CD4-positive, alpha-beta memory T cell (primary cell): ENCODE results near the gene RPS27. TPM values are rescaled to one million over a fixed set of nuclear protein-coding genes. Genes with fewer than 3 reads are reported as not detected.
A peak's percentile ranks its signal among the peaks of the same experiment; 100 is the strongest.
"Not testable (repeated sequence)": the region's sequence is repeated elsewhere in the genome, so short reads cannot be mapped to it uniquely, and the experiment has no call there.

Experiments used
- CTCF ChIA-PET: fragments of 350-600 bp; sonication (Branson Sonifier 250); formaldehyde crosslinking; loops from one replicate; lab custom pipeline; 2021; ENCODE audit warnings: inconsistent platforms; ENCODE audit not compliant: partially characterized antibody; lab: Charles Lee
- POLR2A ChIA-PET: fragments of 350-600 bp; sonication (Branson Sonifier 250); formaldehyde crosslinking; loops from one replicate; lab custom pipeline; 2021; ENCODE audit not compliant: partially characterized antibody; lab: Charles Lee
- DNase-seq, 5 donors: peaks; one replicate each; pipeline versions ENCODE4 v3.0.0 to v3.0.0-alpha.2; 2020 to 2022; ENCODE audit warnings: mixed read lengths in 1 of 5
- H3K27ac ChIP-seq: one replicate; pipeline ENCODE4 v1.7.0; 2013; ENCODE audit warnings: low read depth, low read length
- H3K27me3 ChIP-seq: 2 replicates; pipeline ENCODE4 v1.7.0; 2013; ENCODE audit warnings: mild to moderate bottlenecking, low read length, moderate library complexity; ENCODE audit not compliant: insufficient read depth
- H3K36me3 ChIP-seq: 2 replicates; pipeline ENCODE4 v1.7.0; 2013; ENCODE audit warnings: mild to moderate bottlenecking, low read length, moderate library complexity; ENCODE audit not compliant: insufficient read depth
- H3K4me1 ChIP-seq: 2 replicates; pipeline ENCODE4 v1.7.0; 2013; ENCODE audit warnings: mild to moderate bottlenecking, low read length, moderate library complexity; ENCODE audit not compliant: insufficient read depth
- H3K4me3 ChIP-seq, 2 donors: one replicate each; pipeline ENCODE4 v1.7.0; 2013; ENCODE audit warnings: low read length in 2 of 2, mild to moderate bottlenecking in 1 of 2
- H3K9me3 ChIP-seq, 2 donors: one replicate each; pipeline ENCODE4 v1.7.0; 2013; ENCODE audit warnings: low read length in 2 of 2, control low read depth in 1 of 2; ENCODE audit not compliant: control insufficient read depth in 1 of 2
- H3K27ac Mint-ChIP-seq, 7 donors: one replicate each; pipeline ENCODE4 v1.8.0; 2020 to 2021; ENCODE audit warnings: mixed read lengths in 7 of 7, mild to moderate bottlenecking in 6 of 7, inconsistent platforms in 3 of 7, moderate library complexity in 3 of 7
- H3K27me3 Mint-ChIP-seq, 2 donors: one replicate each; pipeline ENCODE4 v1.8.0; 2020 to 2021; ENCODE audit warnings: mixed read lengths in 2 of 2
- H3K36me3 Mint-ChIP-seq, 2 donors: one replicate each; pipeline ENCODE4 v1.8.0; 2020 to 2021; ENCODE audit warnings: mixed read lengths in 2 of 2, inconsistent platforms in 1 of 2, mild to moderate bottlenecking in 1 of 2
- H3K4me1 Mint-ChIP-seq, 4 donors: one replicate each; pipeline ENCODE4 v1.8.0; 2020 to 2021; ENCODE audit warnings: mixed read lengths in 4 of 4, mild to moderate bottlenecking in 1 of 4
- H3K4me3 Mint-ChIP-seq, 8 donors: one replicate each; pipeline ENCODE4 v1.8.0; 2020 to 2021; ENCODE audit warnings: mixed read lengths in 8 of 8, mild to moderate bottlenecking in 7 of 8, moderate library complexity in 6 of 8, inconsistent platforms in 3 of 8
- H3K9me3 Mint-ChIP-seq, 8 donors: one replicate each; pipeline ENCODE4 v1.8.0; 2020 to 2021; ENCODE audit warnings: mixed read lengths in 8 of 8, mild to moderate bottlenecking in 5 of 8, inconsistent platforms in 3 of 8, moderate library complexity in 1 of 8
- intact Hi-C: fragments of 100-400 bp; cut with micrococcal nuclease; formaldehyde crosslinking; loops from one replicate; pipeline ENCODE4 v1.15.1; 2023
- microRNA-seq: library from miRNA; unstranded; fragments of <30 nt; microRNA quantifications from one replicate; pipeline ENCODE4 v1.2.0, GENCODE V29; 2021; ENCODE audit warnings: borderline replicate concordance, borderline number of aligned reads, borderline microRNAs expressed, mixed read lengths
- polyA plus RNA-seq, 2 donors: library from polyadenylated mRNA; unstranded; fragments of 300-500 nt; fragmentation: Illumina TruSeq; gene quantifications; one replicate each; pipeline ENCODE4 v1.2.3, GENCODE V29; 2021
- total RNA-seq, 2 experiments: library from RNA; stranded (reverse); gene quantifications; one replicate each; pipeline ENCODE4 v1.2.3, GENCODE V29; 2021

The RPS27 gene
- total and polyA plus RNA-seq, 4 experiments from 2014 or later = 6,785 to 21,324 (median 12,054) TPM

DNA sequence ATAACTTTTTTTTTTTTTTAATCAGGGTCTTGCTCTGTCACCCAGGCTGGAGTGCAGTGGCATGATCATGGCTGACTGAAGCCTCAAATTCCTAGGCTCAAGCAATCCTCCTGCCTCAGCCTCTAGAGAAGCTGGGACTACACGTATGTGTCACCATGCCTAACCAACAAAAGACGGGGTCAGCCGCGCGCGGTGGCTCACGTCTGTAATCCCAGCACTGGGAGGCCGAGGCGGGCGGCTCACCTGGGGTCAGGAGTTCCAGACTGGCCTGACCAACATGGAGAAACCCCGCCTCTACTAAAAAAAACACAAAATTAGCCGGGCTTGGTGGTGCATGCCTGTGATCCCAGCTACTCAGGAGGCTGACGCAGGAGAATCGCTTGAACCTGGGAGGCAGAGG is 22.0 kb downstream of the RPS27 start:
- H3K27me3 ChIP-seq, H3K27ac Mint-ChIP-seq, H3K27me3 Mint-ChIP-seq, H3K36me3 Mint-ChIP-seq, H3K27ac ChIP-seq, DNase-seq, H3K4me3 ChIP-seq, H3K4me1 Mint-ChIP-seq, intact Hi-C loops, H3K36me3 ChIP-seq, CTCF ChIA-PET, POLR2A ChIA-PET, H3K9me3 Mint-ChIP-seq, H3K4me1 ChIP-seq, H3K4me3 Mint-ChIP-seq, H3K9me3 ChIP-seq: not testable (repeated sequence)

GRCh38 chr1:154014154-154014907 is 23.8 kb downstream of the RPS27 start:
- no peak overlapping the region for H3K27ac ChIP-seq
- H3K27me3 ChIP-seq = no peaks in the 10 kb centered on the region
- intact Hi-C loops = no loop called here
- no peaks in the 10 kb centered on the region for H3K36me3 ChIP-seq
- H3K9me3 ChIP-seq = no peaks in the 10 kb centered on the region
- H3K27ac Mint-ChIP-seq = peak overlapping the region in 1 of 7 donors; percentile 8
- no peak for DNase-seq
- H3K4me1 Mint-ChIP-seq = no peaks in the 10 kb centered on the region
- ChIA-PET CTCF (no interaction called here), POLR2A (no interaction called here)
- no peaks in the 10 kb centered on the region for H3K27me3 Mint-ChIP-seq
- no peak overlapping the region for H3K4me3 Mint-ChIP-seq
- H3K4me1 ChIP-seq = no peaks in the 10 kb centered on the region
- H3K4me3 ChIP-seq = no peak overlapping the region
- H3K9me3 Mint-ChIP-seq = peaks cover 0 to 1% (median 0%) of the 10 kb centered on the region in 8 donors
- H3K36me3 Mint-ChIP-seq = no peaks in the 10 kb centered on the region

GRCh38 chr1:154019269-154019668 is 28.7 kb downstream of the RPS27 start:
- intact Hi-C loops = no loop called here
- no peaks in the 10 kb centered on the region for H3K9me3 Mint-ChIP-seq

GRCh38 chr1:154019940-154020339 is 29.4 kb downstream of the RPS27 start:
- POLR2A ChIA-PET = no interaction called here

More at GRCh38 chr1:154019269-154019668, 28.7 kb downstream of the RPS27 start:
- H3K4me3 Mint-ChIP-seq = no peak overlapping the region
- Histone ChIP-seq H3K36me3 (no peaks in the 10 kb centered on the region), H3K27me3 (no peaks in the 10 kb centered on the region), H3K27ac (no peak overlapping the region), H3K4me1 (no peaks in the 10 kb centered on the region), H3K4me3 (no peak overlapping the region), H3K9me3 (no peaks in the 10 kb centered on the region)
- H3K36me3 Mint-ChIP-seq = no peaks in the 10 kb centered on the region
- POLR2A ChIA-PET = interaction anchor here (0.7 kb wide), 1 partner anchor 29 kb away, joined by 3 read pairs; the partner anchor contains the start of gene RPS27
- CTCF ChIA-PET = no interaction called here
- no peak for DNase-seq
- H3K27me3 Mint-ChIP-seq = no peaks in the 10 kb centered on the region
- no peak overlapping the region for H3K27ac Mint-ChIP-seq
- H3K4me1 Mint-ChIP-seq = no peaks in the 10 kb centered on the region

GRCh38 chr1:154033697-154034096 is 43.1 kb downstream of the RPS27 start:
- H3K4me1 Mint-ChIP-seq, H3K27me3 Mint-ChIP-seq, H3K36me3 Mint-ChIP-seq, H3K4me3 ChIP-seq, H3K9me3 ChIP-seq, H3K27ac ChIP-seq, H3K27ac Mint-ChIP-seq, POLR2A ChIA-PET, DNase-seq, H3K4me1 ChIP-seq, CTCF ChIA-PET, H3K27me3 ChIP-seq, H3K4me3 Mint-ChIP-seq, H3K9me3 Mint-ChIP-seq, intact Hi-C loops, H3K36me3 ChIP-seq: not testable (repeated sequence)

More at GRCh38 chr1:154019940-154020339, 29.4 kb downstream of the RPS27 start:
- Mint-ChIP-seq H3K4me3 (no peak overlapping the region), H3K36me3 (no peaks in the 10 kb centered on the region), H3K4me1 (no peaks in the 10 kb centered on the region), H3K27me3 (no peaks in the 10 kb centered on the region), H3K27ac (no peak overlapping the region), H3K9me3 (no peaks in the 10 kb centered on the region)
- CTCF ChIA-PET = no interaction called here
- H3K27ac ChIP-seq = no peak overlapping the region
- H3K36me3 ChIP-seq = no peaks in the 10 kb centered on the region
- no peak for DNase-seq
- no peak overlapping the region for H3K4me3 ChIP-seq
- no peaks in the 10 kb centered on the region for H3K4me1 ChIP-seq
- no peaks in the 10 kb centered on the region for H3K27me3 ChIP-seq
- intact Hi-C loops = no loop called here
- no peaks in the 10 kb centered on the region for H3K9me3 ChIP-seq

Small RNAs within 50 kb of the gene (microRNA-seq; reads per million reads assigned to microRNA genes)
- not detected for gene MIR6737

Other genes with a start within 250 kb of the RPS27 start
- 10 to 100 TPM; 18.2 to 20.5 TPM for gene SLC27A3, start 215.4 kb upstream of the RPS27 start, total RNA-seq
- 1 to 10 TPM; 7.9 to 9.2 TPM for gene SLC27A3, start 215.4 kb upstream of the RPS27 start, polyA plus RNA-seq
- 100 to 1,000 TPM in 1 of 2 experiments, 10 to 100 TPM in 1; 97.0 to 104 TPM for gene GATAD2B, start 67.8 kb upstream of the RPS27 start, total RNA-seq
- 1 to 10 TPM; 1.8 to 5.7 TPM for gene GATAD2B, start 67.8 kb upstream of the RPS27 start, polyA plus RNA-seq
- gene DENND4B, start 44.0 kb upstream of the RPS27 start, total RNA-seq = 100 to 1,000 TPM; 211 to 216 TPM
- gene DENND4B, start 44.0 kb upstream of the RPS27 start, polyA plus RNA-seq = 10 to 100 TPM in 1 of 2 donors, 1 to 10 TPM in 1; 6.9 to 34.0 TPM
- gene CRTC2, start 32.1 kb upstream of the RPS27 start, total RNA-seq = 100 to 1,000 TPM; 112 to 113 TPM
- 10 to 100 TPM; 12.3 to 54.3 TPM for gene CRTC2, start 32.1 kb upstream of the RPS27 start, polyA plus RNA-seq
- 10 to 100 TPM; 21.6 to 21.9 TPM for gene SLC39A1, start 27.2 kb upstream of the RPS27 start, total RNA-seq
- gene SLC39A1, start 27.2 kb upstream of the RPS27 start, polyA plus RNA-seq = 10 to 100 TPM; 36.3 to 47.3 TPM
- 1 to 10 TPM; 7.4 to 9.8 TPM for gene CREB3L4, start 22.9 kb upstream of the RPS27 start, total RNA-seq
- gene CREB3L4, start 22.9 kb upstream of the RPS27 start, polyA plus RNA-seq = 1 to 10 TPM; 1.2 to 5.2 TPM
- 100 to 1,000 TPM; 121 to 130 TPM for gene JTB, start 13.1 kb upstream of the RPS27 start, total RNA-seq
- 100 to 1,000 TPM; 283 to 445 TPM for gene JTB, start 13.1 kb upstream of the RPS27 start, polyA plus RNA-seq
- under 1 TPM in 1 of 2 experiments, not detected in 1; 0.47 TPM for gene RAB13, start 4.4 kb upstream of the RPS27 start, total RNA-seq
- gene RAB13, start 4.4 kb upstream of the RPS27 start, polyA plus RNA-seq = not detected
- gene NUP210L, start 164.3 kb downstream of the RPS27 start, total RNA-seq = under 1 TPM; 0.19 to 0.23 TPM
- under 1 TPM in 1 of 2 donors, not detected in 1; 0.14 TPM for gene NUP210L, start 164.3 kb downstream of the RPS27 start, polyA plus RNA-seq
- gene TPM3, start 201.3 kb downstream of the RPS27 start, total RNA-seq = 100 to 1,000 TPM; 311 to 312 TPM
- 1,000 to 10,000 TPM in 1 of 2 donors, 100 to 1,000 TPM in 1; 860 to 1,209 TPM for gene TPM3, start 201.3 kb downstream of the RPS27 start, polyA plus RNA-seq
- gene CFAP141, start 215.6 kb downstream of the RPS27 start, total RNA-seq = not detected
- not detected for gene CFAP141, start 215.6 kb downstream of the RPS27 start, polyA plus RNA-seq
- 100 to 1,000 TPM; 180 to 189 TPM for gene UBAP2L, start 230.2 kb downstream of the RPS27 start, total RNA-seq
- 10 to 100 TPM; 33.5 to 74.5 TPM for gene UBAP2L, start 230.2 kb downstream of the RPS27 start, polyA plus RNA-seq